ENCODE measurements around the gene PLA2G2F.

GRCh38 chr1:20139776-20140612 is 871 bp downstream of the PLA2G2F start:
- TF ChIP-seq CTCF (IDR thresholded peaks at IDR 0.05; ENCODE audit: extremely low read depth in 1 of 2, insufficient read depth in 1 of 2, low read depth in 1 of 2, low read length in 2 of 2) (no peak), MAX (IDR thresholded peaks at IDR 0.05; ENCODE audit: insufficient read depth, insufficient read length) (no peak)

Data from endothelial cell of umbilical vein (primary cell).